Measurements from ENCODE around the gene XPNPEP1.

DNA sequence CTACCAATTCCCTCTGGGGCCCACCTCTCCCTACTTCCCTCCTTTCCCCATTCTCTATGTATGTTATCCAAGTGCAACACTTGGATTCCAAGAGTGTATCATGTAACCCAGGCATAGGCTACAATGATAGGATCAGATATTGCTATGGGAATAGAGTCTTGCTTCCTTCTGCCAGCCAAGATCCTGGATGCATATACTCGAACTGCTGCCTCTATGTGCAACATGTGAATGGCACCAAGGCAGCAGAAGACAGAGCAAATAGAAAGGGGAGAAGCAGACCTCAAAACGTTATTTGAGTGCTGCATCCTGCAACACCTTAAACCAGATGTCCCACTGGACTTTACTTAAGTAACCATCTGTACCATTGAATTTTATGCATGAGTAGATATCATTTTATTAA lies 3.5 kb upstream of the XPNPEP1 start:
- TF ChIP-seq, protein P1, sequence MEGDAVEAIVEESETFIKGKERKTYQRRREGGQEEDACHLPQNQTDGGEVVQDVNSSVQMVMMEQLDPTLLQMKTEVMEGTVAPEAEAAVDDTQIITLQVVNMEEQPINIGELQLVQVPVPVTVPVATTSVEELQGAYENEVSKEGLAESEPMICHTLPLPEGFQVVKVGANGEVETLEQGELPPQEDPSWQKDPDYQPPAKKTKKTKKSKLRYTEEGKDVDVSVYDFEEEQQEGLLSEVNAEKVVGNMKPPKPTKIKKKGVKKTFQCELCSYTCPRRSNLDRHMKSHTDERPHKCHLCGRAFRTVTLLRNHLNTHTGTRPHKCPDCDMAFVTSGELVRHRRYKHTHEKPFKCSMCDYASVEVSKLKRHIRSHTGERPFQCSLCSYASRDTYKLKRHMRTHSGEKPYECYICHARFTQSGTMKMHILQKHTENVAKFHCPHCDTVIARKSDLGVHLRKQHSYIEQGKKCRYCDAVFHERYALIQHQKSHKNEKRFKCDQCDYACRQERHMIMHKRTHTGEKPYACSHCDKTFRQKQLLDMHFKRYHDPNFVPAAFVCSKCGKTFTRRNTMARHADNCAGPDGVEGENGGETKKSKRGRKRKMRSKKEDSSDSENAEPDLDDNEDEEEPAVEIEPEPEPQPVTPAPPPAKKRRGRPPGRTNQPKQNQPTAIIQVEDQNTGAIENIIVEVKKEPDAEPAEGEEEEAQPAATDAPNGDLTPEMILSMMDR (IDR thresholded peaks at IDR 0.05; ENCODE audit: low read depth, low read length, poor library complexity, severe bottlenecking) = no peak
- TF ChIP-seq EZH2phosphoT487 (IDR thresholded peaks at IDR 0.05; ENCODE audit: borderline replicate concordance, low read length) = no peak

Data from DOHH2 (cell line).